ENCODE measurements around the gene PEX26. TPM values are rescaled to one million over a fixed set of nuclear protein-coding genes. Genes with fewer than 3 reads are reported as not detected.

The PEX26 gene
- total RNA-seq, 6 experiments from 2014 or later = 22.7 to 42.5 (median 25.0) TPM

- Histone ChIP-seq H3K27me3 (no peaks in the 10 kb centered on the region), H3K9me3 (no peaks in the 10 kb centered on the region), H3K4me1 (no peaks in the 10 kb centered on the region), H3K27ac (no peak overlapping the region), H3K4me3 (no peak overlapping the region), H3K36me3 (no peaks in the 10 kb centered on the region)
- no peak for ATAC-seq
- DNase-seq = no peak
- TF ChIP-seq POLR2A (IDR thresholded peaks at IDR 0.05) (no peak), CTCF (IDR thresholded peaks at IDR 0.05) (no peak)
- whole genome bisulfite sequencing (ENCODE audit: insufficient coverage, low coverage, low lambda C conversion rate, missing lambda C conversion rate) = 98% methylated on average over 15 of the region's 18 CpGs
- intact Hi-C loops (cut with DNase I) = no loop called here
These were observed 48.8 kb downstream of the PEX26 start for GRCh38 chr22:18126606-18127005.

- 87% methylated on average over 8 of the region's 8 CpGs for WGBS (ENCODE audit: insufficient coverage, low coverage, low lambda C conversion rate, missing lambda C conversion rate)
- ATAC-seq (no peak), DNase-seq (no peak)
- Histone ChIP-seq H3K4me3 (no peak overlapping the region), H3K27me3 (no peaks in the 10 kb centered on the region), H3K27ac (no peak overlapping the region), H3K36me3 (no peaks in the 10 kb centered on the region), H3K4me1 (peaks cover 0 to 8% (median 0%) of the 10 kb centered on the region in 4 donors), H3K9me3 (no peaks in the 10 kb centered on the region)
- intact Hi-C loops (cut with DNase I) = no loop called here
- TF ChIP-seq CTCF (IDR thresholded peaks at IDR 0.05) = no peak
- no peak for TF ChIP-seq POLR2A (IDR thresholded peaks at IDR 0.05)
These were observed 52.2 kb downstream of the PEX26 start for GRCh38 chr22:18130018-18130417.

GRCh38 chr22:18130699-18131429 is 53.1 kb downstream of the PEX26 start:
- Histone ChIP-seq H3K27me3 (no peaks in the 10 kb centered on the region), H3K36me3 (no peaks in the 10 kb centered on the region), H3K4me1 (peaks cover 0 to 8% (median 0%) of the 10 kb centered on the region in 4 donors), H3K27ac (no peak overlapping the region), H3K9me3 (no peaks in the 10 kb centered on the region), H3K4me3 (no peak overlapping the region)
- TF ChIP-seq CTCF (IDR thresholded peaks at IDR 0.05) (no peak), POLR2A (IDR thresholded peaks at IDR 0.05) (no peak)
- 93% methylated on average over 15 of the region's 20 CpGs for WGBS (ENCODE audit: insufficient coverage, low coverage, low lambda C conversion rate, missing lambda C conversion rate)
- intact Hi-C loops (cut with DNase I) = no loop called here
- no peak for ATAC-seq
- DNase-seq = no peak

- TF ChIP-seq POLR2A (IDR thresholded peaks at IDR 0.05) = no peak
- no peak for TF ChIP-seq CTCF (IDR thresholded peaks at IDR 0.05)
- WGBS (ENCODE audit: insufficient coverage, low coverage, low lambda C conversion rate, missing lambda C conversion rate) = 39% methylated on average over 2 of the region's 2 CpGs
- DNase-seq (peak in 1 of 3 donors; percentile 65), ATAC-seq (peak; percentile 81 to 94 (median 86))
- intact Hi-C loops (cut with DNase I) = no loop called here
- Histone ChIP-seq H3K27ac (no peak overlapping the region), H3K4me1 (peaks cover 0 to 8% (median 0%) of the 10 kb centered on the region in 4 donors), H3K4me3 (no peak overlapping the region), H3K36me3 (no peaks in the 10 kb centered on the region), H3K9me3 (no peaks in the 10 kb centered on the region), H3K27me3 (no peaks in the 10 kb centered on the region)
These were observed 55.7 kb downstream of the PEX26 start for GRCh38 chr22:18133452-18133851.

Measured in right lobe of liver (tissue), 6 donors.